ENCODE results near the gene EP400.

DNA sequence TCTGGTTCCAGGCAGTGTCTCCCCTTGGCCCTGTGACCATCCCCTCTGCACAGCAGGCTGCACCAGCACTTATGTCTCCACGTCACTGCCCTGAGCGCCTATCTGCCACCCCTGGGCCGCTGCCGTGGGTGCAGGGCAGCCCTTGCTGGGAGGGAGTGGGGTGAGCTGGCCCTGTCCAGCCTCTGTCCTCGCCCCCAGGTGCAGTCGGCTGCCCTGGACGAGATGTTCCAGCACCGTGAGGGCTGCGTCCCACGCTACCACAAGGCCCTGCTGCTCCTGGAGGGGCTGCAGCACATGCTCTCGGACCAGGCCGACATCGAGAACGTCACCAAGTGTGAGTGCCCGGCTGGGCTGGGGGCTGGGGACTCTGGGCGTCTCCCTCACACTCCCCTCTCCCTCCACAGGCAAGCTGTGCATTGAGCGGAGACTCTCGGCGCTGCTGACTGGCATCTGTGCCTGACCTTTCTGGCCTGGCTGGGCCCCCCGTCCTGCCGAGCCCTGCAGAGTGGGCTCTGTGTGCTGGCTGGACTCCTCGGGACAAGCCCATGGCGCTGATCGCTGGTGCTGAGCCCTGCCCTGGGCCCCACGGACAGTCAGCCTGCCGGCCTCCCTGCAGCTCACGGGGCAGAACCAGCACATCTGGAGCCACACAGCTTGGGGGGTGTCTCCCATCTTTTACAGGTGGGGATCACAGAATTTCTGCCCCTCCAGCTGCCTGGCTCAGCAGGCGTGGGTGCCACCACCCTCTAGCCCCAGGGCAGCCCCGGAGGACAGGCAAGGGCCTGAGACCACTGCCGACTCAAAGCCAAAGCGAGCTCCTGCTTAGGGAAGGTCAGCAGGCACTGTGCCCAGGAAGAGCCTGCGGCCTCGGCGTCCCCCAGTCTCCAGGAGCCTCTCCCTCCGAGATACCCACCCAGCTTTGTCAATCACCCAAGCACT is 28.6 kb upstream of the EP400 start:
- TF ChIP-seq POLR2A (IDR thresholded peaks at IDR 0.05; ENCODE audit: low read depth, low read length) (no peak), POLR2AphosphoS5 (IDR thresholded peaks at IDR 0.05; ENCODE audit: low read depth, low read length) (no peak)
